Measurements from ENCODE around the gene MICU1.
"Not testable (repeated sequence)": the region's sequence is repeated elsewhere in the genome, so short reads cannot be mapped to it uniquely, and the experiment has no call there.

DNA sequence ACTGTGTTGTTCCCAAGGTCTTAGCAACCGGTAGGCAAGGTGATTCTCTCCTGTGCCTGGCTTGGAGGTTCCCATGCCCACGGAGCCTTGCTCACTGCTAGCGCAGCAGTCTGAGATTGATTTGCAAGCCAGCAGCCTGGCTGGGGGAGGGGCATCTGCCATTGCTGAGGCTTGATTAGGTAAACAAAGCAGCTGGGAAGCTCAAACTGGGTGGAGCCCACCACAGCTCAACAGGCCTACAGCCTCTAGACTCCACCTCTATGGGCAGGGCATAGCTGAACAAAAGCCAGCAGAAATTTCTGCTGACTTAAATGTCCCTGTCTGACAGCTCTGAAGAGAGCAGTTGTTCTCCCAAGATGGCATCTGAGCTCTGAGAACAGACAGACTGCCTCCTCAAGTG, 230.3 kb downstream of the MICU1 start:
- TF ChIP-seq, protein P1, sequence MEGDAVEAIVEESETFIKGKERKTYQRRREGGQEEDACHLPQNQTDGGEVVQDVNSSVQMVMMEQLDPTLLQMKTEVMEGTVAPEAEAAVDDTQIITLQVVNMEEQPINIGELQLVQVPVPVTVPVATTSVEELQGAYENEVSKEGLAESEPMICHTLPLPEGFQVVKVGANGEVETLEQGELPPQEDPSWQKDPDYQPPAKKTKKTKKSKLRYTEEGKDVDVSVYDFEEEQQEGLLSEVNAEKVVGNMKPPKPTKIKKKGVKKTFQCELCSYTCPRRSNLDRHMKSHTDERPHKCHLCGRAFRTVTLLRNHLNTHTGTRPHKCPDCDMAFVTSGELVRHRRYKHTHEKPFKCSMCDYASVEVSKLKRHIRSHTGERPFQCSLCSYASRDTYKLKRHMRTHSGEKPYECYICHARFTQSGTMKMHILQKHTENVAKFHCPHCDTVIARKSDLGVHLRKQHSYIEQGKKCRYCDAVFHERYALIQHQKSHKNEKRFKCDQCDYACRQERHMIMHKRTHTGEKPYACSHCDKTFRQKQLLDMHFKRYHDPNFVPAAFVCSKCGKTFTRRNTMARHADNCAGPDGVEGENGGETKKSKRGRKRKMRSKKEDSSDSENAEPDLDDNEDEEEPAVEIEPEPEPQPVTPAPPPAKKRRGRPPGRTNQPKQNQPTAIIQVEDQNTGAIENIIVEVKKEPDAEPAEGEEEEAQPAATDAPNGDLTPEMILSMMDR (IDR thresholded peaks at IDR 0.05) = not testable (repeated sequence)
- TF ChIP-seq EZH2 (IDR thresholded peaks at IDR 0.05) = not testable (repeated sequence)

Measured in neural progenitor cell (in vitro differentiated cells).